Mucosa of stomach (tissue), 1 donor: ENCODE results near the gene PROC.

Experiments
- H3K27me3 ChIP-seq: one replicate; pipeline ENCODE4 v1.7.0; 2013; ENCODE audit warnings: mild to moderate bottlenecking, low read length; ENCODE audit not compliant: control insufficient read depth, insufficient read depth
- H3K36me3 ChIP-seq: one replicate; pipeline ENCODE4 v1.7.0; 2013; ENCODE audit warnings: low read length; ENCODE audit not compliant: control insufficient read depth, insufficient read depth
- H3K4me1 ChIP-seq: one replicate; pipeline ENCODE4 v1.7.0; 2013; ENCODE audit warnings: mild to moderate bottlenecking, low read length; ENCODE audit not compliant: control insufficient read depth, insufficient read depth
- H3K4me3 ChIP-seq: one replicate; pipeline ENCODE4 v1.7.0; 2013; ENCODE audit warnings: low read length
- H3K9ac ChIP-seq: one replicate; pipeline ENCODE4 v1.7.0; 2013; ENCODE audit warnings: mild to moderate bottlenecking, low read length, moderate library complexity
- H3K9me3 ChIP-seq: one replicate; pipeline ENCODE4 v1.7.0; 2013; ENCODE audit warnings: mild to moderate bottlenecking, low read length, moderate library complexity; ENCODE audit not compliant: control insufficient read depth
- donor health status: Pancreatic carcinoma.

PROC gene

GRCh38 chr2:127386764-127387654 lies 31.2 kb upstream of the PROC start:
- Histone ChIP-seq H3K9me3 (no peaks in the 10 kb centered on the region), H3K36me3 (no peaks in the 10 kb centered on the region), H3K4me3 (peak overlapping the region; percentile 64), H3K4me1 (peaks cover 9% of the 10 kb centered on the region), H3K27me3 (no peaks in the 10 kb centered on the region), H3K9ac (peak overlapping the region; percentile 89)

GRCh38 chr2:127387655-127388422 lies 30.4 kb upstream of the PROC start, which contains the start of gene MAP3K2:
MAP3K2 (minus strand) TSS chr2:127387975; CDS start chr2:127343129, 44,846 bp downstream.
- peaks cover 9% of the 10 kb centered on the region for H3K4me1 ChIP-seq
- peak within 1 kb of the TSS; percentile 89 for H3K9ac ChIP-seq
- H3K27me3 ChIP-seq, result no peaks in the 10 kb centered on the region
- H3K9me3 ChIP-seq, result no peaks in the 10 kb centered on the region
- peak within 1 kb of the TSS; percentile 64 for H3K4me3 ChIP-seq
- H3K36me3 ChIP-seq, result no peaks in the 10 kb centered on the region

DNA sequence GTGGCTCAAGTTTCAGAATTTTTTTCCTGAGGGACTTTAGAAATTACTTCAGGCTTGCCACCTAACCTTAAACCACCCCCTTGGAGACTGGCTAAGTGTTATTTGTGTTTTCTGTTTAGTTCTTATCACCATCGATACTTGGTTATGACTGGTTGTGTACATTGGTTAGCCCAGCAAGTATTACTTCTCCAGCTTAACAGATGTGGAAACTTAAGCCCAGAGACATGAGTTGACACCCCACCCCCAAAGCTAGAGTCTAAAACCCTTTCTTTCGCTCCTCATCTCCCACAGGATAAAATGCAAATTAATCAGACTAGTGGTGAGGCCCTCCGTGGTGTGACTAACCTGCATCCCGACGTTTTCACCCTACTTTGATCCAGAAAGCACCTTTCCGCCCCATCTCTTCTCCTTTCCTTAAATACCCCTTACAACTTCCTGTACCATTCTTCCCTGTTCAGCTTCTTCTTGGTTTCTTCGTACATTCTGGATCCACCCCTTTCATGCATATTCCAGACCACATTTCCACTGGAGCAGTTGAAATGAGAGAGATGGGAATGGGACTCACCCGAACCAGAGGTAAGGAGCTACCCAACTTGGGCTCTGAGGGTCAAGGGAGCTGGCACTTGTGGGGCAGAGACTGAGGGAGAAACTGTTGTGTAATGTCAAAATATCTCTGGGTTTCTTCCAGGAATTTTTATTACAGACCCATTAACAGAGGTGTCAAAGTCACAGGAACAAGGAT lies 29.6 kb upstream of the PROC start:
- H3K36me3 ChIP-seq, result no peaks in the 10 kb centered on the region
- H3K4me1 ChIP-seq, result peaks cover 9% of the 10 kb centered on the region
- no peaks in the 10 kb centered on the region for H3K9me3 ChIP-seq
- H3K27me3 ChIP-seq, result no peaks in the 10 kb centered on the region
- peak overlapping the region; percentile 82 for H3K9ac ChIP-seq
- H3K4me3 ChIP-seq, result peak overlapping the region; percentile 16

DNA sequence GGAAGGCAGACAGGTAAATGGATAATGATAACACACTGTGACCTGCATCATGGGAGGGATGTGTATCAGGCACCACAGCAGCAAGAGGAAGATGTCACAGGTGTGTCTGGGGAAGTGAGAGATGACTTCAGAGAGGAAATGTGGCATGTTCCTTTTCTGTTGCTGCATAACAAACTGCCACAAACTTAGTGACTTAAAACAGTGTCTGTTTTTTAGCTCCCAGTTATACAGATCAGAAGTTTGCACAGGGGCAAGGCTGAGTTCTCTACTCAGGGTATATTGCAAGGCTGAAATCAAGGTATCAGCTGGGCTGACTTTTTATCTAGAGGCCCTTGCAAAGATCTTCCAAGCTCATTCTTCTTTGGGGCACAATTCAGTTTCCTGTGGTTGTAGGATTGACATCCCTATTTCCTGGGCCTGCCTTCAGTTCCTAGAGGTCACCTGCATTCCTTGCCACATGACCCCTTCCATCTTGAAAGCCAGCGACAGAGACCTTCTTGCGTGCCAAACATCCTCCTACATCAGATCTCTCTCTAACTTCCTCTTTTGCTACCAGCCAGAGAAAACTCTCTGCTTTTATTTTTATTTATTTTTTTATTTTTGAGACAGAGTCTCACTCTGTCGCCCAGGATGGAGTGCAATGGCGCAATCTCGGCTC lies 28.3 kb upstream of the PROC start:
- Histone ChIP-seq H3K36me3 (no peaks in the 10 kb centered on the region), H3K9ac (no peak overlapping the region), H3K4me3 (no peak overlapping the region), H3K4me1 (peaks cover 9% of the 10 kb centered on the region), H3K27me3 (no peaks in the 10 kb centered on the region), H3K9me3 (no peaks in the 10 kb centered on the region)

- Histone ChIP-seq H3K27me3 (no peaks in the 10 kb centered on the region), H3K4me1 (peaks cover 9% of the 10 kb centered on the region), H3K36me3 (no peaks in the 10 kb centered on the region), H3K9me3 (no peaks in the 10 kb centered on the region), H3K9ac (no peak overlapping the region), H3K4me3 (no peak overlapping the region)
Observed at GRCh38 chr2:127392133-127392827, 25.9 kb upstream of the PROC start.

- H3K36me3 ChIP-seq, result no peaks in the 10 kb centered on the region
- no peaks in the 10 kb centered on the region for H3K9me3 ChIP-seq
- no peaks in the 10 kb centered on the region for H3K27me3 ChIP-seq
- no peak overlapping the region for H3K9ac ChIP-seq
- peaks cover 16% of the 10 kb centered on the region for H3K4me1 ChIP-seq
- no peak overlapping the region for H3K4me3 ChIP-seq
Observed at GRCh38 chr2:127392828-127393578, 25.2 kb upstream of the PROC start.

DNA sequence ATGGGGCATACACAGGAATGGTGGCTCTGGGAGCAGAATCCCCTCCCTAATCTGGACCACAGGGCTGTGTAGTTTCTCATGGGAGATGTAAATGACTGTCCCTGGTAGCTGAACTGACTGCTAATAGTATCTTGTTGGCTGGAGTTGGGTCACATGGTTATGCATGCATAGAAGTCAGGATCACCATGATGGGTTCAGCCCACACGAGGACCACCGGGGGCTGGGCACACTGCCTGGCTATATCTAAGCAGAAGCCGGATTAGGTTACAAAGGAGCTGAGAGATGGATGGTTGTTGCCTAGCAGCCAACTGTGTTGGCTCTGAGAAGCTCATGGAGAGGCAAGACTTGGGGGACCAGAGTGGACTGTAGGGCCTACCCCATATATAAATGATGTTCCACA lies 23.7 kb upstream of the PROC start:
- Histone ChIP-seq H3K9ac (no peak overlapping the region), H3K4me1 (peaks cover 17% of the 10 kb centered on the region), H3K27me3 (no peaks in the 10 kb centered on the region), H3K9me3 (no peaks in the 10 kb centered on the region), H3K36me3 (no peaks in the 10 kb centered on the region), H3K4me3 (no peak overlapping the region)

- Histone ChIP-seq H3K4me1 (peaks cover 48% of the 10 kb centered on the region), H3K9ac (no peak overlapping the region), H3K27me3 (no peaks in the 10 kb centered on the region), H3K9me3 (no peaks in the 10 kb centered on the region), H3K36me3 (no peaks in the 10 kb centered on the region), H3K4me3 (no peak overlapping the region)
Observed at GRCh38 chr2:127397568-127398238, 20.5 kb upstream of the PROC start.

DNA sequence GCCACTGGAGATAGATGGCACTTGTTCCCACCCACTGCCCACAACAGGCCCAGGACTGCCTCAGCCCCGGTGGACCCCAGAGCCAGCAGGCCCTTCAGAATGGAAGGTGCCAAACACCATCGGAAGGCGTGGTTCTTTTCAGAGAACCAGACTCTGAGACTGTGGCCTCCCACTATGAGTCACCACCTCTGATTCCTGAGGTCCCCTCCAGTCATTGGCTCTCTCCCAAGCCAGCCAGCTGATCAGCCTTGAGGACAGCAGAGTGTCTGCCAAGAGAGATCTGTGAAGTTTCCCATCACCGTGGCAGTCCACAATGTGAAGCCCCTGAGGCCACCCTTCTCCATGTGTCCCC lies 20.0 kb upstream of the PROC start:
- Histone ChIP-seq H3K9ac (no peak overlapping the region), H3K4me3 (no peak overlapping the region), H3K36me3 (no peaks in the 10 kb centered on the region), H3K27me3 (no peaks in the 10 kb centered on the region), H3K4me1 (peaks cover 51% of the 10 kb centered on the region), H3K9me3 (no peaks in the 10 kb centered on the region)

DNA sequence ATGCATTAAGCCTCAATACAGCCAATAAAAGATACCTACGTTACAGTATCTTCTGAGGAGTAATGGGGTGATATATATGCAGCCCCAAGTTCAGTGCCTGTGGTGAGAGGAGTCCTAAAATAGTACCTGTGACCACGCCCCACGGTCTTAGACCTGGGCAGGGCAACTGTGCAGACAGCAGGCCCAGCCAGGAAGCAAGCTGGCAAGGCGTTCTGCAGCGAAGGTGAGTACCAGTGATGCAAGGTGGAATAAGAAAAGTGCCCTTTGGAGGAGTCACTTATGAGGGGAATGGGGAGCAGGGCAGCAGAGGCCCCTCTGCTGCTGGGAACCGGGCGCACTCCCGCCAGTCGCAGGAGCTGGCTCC lies 17.7 kb upstream of the PROC start:
- Histone ChIP-seq H3K27me3 (no peaks in the 10 kb centered on the region), H3K4me1 (peaks cover 51% of the 10 kb centered on the region), H3K36me3 (no peaks in the 10 kb centered on the region), H3K4me3 (no peak overlapping the region), H3K9ac (peak overlapping the region; percentile 38), H3K9me3 (no peaks in the 10 kb centered on the region)
